ENCODE data around the gene SNAPC5.

SNAPC5 gene

DNA sequence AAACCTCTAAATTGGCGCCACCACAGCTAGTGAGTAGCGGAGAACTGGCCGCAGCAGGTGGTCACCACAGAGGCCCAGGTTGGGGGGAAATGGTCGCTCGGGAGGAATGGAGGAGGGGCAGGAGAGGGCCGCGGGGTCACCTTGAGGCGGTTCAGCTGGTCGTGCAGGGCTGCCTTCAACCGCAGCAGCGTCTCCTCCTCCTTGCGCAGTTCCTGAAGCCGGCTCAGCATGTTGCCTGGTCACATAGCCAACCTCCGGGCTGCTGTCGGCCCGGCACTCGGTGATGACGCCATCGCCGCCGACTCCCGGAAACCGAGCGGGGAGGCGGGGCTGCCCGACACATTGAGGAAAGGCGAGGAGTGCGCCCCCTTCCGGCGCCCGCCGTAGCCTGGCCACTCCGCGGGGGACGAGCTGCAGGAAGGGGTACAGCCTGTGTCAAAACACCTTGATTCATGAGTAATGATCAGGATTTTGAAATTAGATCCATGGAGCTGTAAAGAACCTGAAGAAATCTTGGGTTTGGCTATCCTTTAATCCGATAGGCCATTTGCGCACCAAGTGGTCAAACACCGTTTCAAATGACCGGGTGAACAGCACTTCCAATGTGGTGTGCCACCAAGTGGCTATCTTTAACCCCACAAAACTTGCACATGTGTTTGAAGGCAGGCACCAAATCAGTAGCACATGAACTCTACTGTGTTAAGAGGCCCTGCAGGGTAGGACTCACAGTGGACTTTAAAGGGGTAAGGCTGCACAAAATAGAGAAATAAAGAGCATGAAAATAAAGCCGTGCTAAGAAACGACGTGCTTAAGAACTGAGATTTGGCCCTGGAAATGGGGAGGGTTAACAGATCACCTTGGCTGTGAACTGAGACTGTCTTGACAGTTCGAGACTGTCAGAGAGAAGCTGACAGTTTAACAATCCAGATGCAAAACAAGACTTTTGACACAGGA lies at the start of gene SNAPC5:
Gene SNAPC5, minus strand, starts transcription at position 261 of the 954 bp plus-strand sequence. Its CDS starts 31 bp downstream, at position 230.
- H3K36me3 ChIP-seq (ENCODE audit: control insufficient read depth, insufficient read depth, low read length), result peaks cover 24% of the 10 kb centered on the region
- no peaks in the 10 kb centered on the region for H3K27me3 ChIP-seq (ENCODE audit: control insufficient read depth, insufficient read depth, low read length)
- peak within 1 kb of the TSS; percentile 89 for H3K9ac ChIP-seq (ENCODE audit: low read length)
- H3K9me3 ChIP-seq (ENCODE audit: control insufficient read depth, low read length), result no peaks in the 10 kb centered on the region
- H3K4me3 ChIP-seq (ENCODE audit: low read length), result peak within 1 kb of the TSS; percentile 94
- H3K4me1 ChIP-seq (ENCODE audit: control insufficient read depth, insufficient read depth, low read length), result peaks cover 19% of the 10 kb centered on the region

GRCh38 chr15:66545255-66545654 lies 47.7 kb upstream of the SNAPC5 start:
- no peaks in the 10 kb centered on the region for H3K4me1 ChIP-seq (ENCODE audit: control insufficient read depth, insufficient read depth, low read length)
- H3K36me3 ChIP-seq (ENCODE audit: control insufficient read depth, insufficient read depth, low read length), result no peaks in the 10 kb centered on the region
- H3K27me3 ChIP-seq (ENCODE audit: control insufficient read depth, insufficient read depth, low read length), result no peaks in the 10 kb centered on the region
- no peak overlapping the region for H3K9ac ChIP-seq (ENCODE audit: low read length)
- H3K9me3 ChIP-seq (ENCODE audit: control insufficient read depth, low read length), result no peaks in the 10 kb centered on the region
- no peak overlapping the region for H3K4me3 ChIP-seq (ENCODE audit: low read length)

GRCh38 chr15:66542896-66543295 lies 45.3 kb upstream of the SNAPC5 start:
- H3K4me3 ChIP-seq (ENCODE audit: low read length), result no peak overlapping the region
- no peaks in the 10 kb centered on the region for H3K27me3 ChIP-seq (ENCODE audit: control insufficient read depth, insufficient read depth, low read length)
- H3K4me1 ChIP-seq (ENCODE audit: control insufficient read depth, insufficient read depth, low read length), result no peaks in the 10 kb centered on the region
- no peak overlapping the region for H3K9ac ChIP-seq (ENCODE audit: low read length)
- H3K36me3 ChIP-seq (ENCODE audit: control insufficient read depth, insufficient read depth, low read length), result no peaks in the 10 kb centered on the region
- no peaks in the 10 kb centered on the region for H3K9me3 ChIP-seq (ENCODE audit: control insufficient read depth, low read length)

GRCh38 chr15:66535056-66535455 lies 37.5 kb upstream of the SNAPC5 start:
- H3K9me3 ChIP-seq (ENCODE audit: control insufficient read depth, low read length), result no peaks in the 10 kb centered on the region
- no peaks in the 10 kb centered on the region for H3K36me3 ChIP-seq (ENCODE audit: control insufficient read depth, insufficient read depth, low read length)
- no peaks in the 10 kb centered on the region for H3K27me3 ChIP-seq (ENCODE audit: control insufficient read depth, insufficient read depth, low read length)
- H3K4me1 ChIP-seq (ENCODE audit: control insufficient read depth, insufficient read depth, low read length), result no peaks in the 10 kb centered on the region
- H3K9ac ChIP-seq (ENCODE audit: low read length), result no peak overlapping the region
- H3K4me3 ChIP-seq (ENCODE audit: low read length), result no peak overlapping the region

GRCh38 chr15:66524838-66525237 lies 27.3 kb upstream of the SNAPC5 start:
- H3K27me3 ChIP-seq (ENCODE audit: control insufficient read depth, insufficient read depth, low read length), result no peaks in the 10 kb centered on the region
- H3K4me3 ChIP-seq (ENCODE audit: low read length), result no peak overlapping the region
- H3K4me1 ChIP-seq (ENCODE audit: control insufficient read depth, insufficient read depth, low read length), result no peaks in the 10 kb centered on the region
- no peaks in the 10 kb centered on the region for H3K9me3 ChIP-seq (ENCODE audit: control insufficient read depth, low read length)
- H3K36me3 ChIP-seq (ENCODE audit: control insufficient read depth, insufficient read depth, low read length), result no peaks in the 10 kb centered on the region
- H3K9ac ChIP-seq (ENCODE audit: low read length), result no peak overlapping the region

GRCh38 chr15:66523926-66524325 lies 26.4 kb upstream of the SNAPC5 start:
- no peaks in the 10 kb centered on the region for H3K4me1 ChIP-seq (ENCODE audit: control insufficient read depth, insufficient read depth, low read length)
- H3K9ac ChIP-seq (ENCODE audit: low read length), result no peak overlapping the region
- H3K4me3 ChIP-seq (ENCODE audit: low read length), result no peak overlapping the region
- no peaks in the 10 kb centered on the region for H3K9me3 ChIP-seq (ENCODE audit: control insufficient read depth, low read length)
- no peaks in the 10 kb centered on the region for H3K27me3 ChIP-seq (ENCODE audit: control insufficient read depth, insufficient read depth, low read length)
- no peaks in the 10 kb centered on the region for H3K36me3 ChIP-seq (ENCODE audit: control insufficient read depth, insufficient read depth, low read length)

DNA sequence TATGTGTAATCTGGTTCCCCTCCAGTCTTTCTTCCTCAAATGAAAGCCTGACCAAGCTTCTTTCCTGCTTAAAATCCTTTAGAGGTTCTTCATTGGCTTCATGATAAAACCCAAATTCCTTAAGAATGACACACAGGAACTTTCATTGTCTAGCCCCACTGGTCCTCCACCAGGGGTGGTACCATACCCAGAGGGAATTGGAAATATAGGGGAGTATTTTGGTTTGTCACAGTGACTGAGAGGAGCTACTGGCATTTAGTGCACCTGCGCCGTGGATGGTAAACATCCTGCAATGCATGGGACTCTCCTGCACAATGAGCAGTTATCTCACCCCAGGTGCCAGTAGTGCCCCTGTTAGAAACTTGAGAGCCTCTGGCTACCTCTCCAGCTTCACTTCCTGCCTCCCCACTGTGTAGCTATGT lies 18.4 kb upstream of the SNAPC5 start:
- Histone ChIP-seq H3K27me3 (ENCODE audit: control insufficient read depth, insufficient read depth, low read length) (no peaks in the 10 kb centered on the region), H3K4me3 (ENCODE audit: low read length) (no peak overlapping the region), H3K36me3 (ENCODE audit: control insufficient read depth, insufficient read depth, low read length) (no peaks in the 10 kb centered on the region), H3K4me1 (ENCODE audit: control insufficient read depth, insufficient read depth, low read length) (no peaks in the 10 kb centered on the region), H3K9me3 (ENCODE audit: control insufficient read depth, low read length) (no peaks in the 10 kb centered on the region), H3K9ac (ENCODE audit: low read length) (no peak overlapping the region)

DNA sequence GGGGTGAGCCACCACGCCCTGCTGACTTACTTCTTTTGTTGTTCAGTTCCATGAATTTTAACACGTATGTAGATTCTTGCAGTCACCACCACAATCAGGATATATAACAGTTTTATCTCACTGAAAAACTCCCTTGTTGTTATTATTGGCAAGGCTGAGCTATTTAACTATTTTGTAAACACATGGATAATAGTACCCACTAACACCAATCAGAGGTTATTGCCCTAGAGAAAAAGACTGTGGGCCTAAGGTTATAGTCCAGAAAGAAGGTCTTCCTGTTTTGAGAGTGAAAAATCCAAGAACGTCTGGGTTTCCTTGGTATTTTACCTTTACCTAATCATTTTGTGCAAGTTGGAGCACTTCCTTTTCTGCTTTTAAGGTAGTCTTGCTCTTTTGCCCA lies 17.0 kb upstream of the SNAPC5 start:
- Histone ChIP-seq H3K27me3 (ENCODE audit: control insufficient read depth, insufficient read depth, low read length) (no peaks in the 10 kb centered on the region), H3K9me3 (ENCODE audit: control insufficient read depth, low read length) (no peaks in the 10 kb centered on the region), H3K4me3 (ENCODE audit: low read length) (no peak overlapping the region), H3K4me1 (ENCODE audit: control insufficient read depth, insufficient read depth, low read length) (no peaks in the 10 kb centered on the region), H3K36me3 (ENCODE audit: control insufficient read depth, insufficient read depth, low read length) (no peaks in the 10 kb centered on the region), H3K9ac (ENCODE audit: low read length) (no peak overlapping the region)

DNA sequence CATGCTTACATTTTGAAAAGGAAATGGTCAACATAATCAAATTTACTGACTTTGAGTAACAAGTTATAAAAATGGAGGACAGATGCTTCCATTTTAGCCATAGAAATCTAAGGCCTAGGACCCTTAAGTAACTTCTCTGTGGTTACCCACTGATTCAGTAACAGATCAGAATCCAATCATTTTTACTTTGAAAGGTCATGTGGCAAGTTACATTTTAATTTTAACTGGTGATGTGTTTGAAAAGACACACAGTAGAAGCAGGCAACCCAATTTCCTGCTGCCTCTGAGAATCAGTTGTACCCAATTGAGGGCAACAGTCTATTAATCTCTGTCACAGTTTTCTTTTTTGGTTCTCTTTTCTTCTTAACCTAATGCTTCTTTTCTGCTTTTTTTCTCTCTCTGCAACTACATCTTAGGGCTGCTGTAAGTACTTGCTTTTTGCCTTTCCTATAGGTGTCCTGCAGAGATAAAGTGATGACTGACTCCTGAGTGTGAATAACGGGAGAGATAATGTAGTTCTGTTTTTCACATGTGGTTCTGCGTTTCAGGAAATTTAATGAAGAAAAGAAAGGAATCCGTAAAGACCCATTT lies 10.8 kb upstream of the SNAPC5 start:
- Histone ChIP-seq H3K36me3 (ENCODE audit: control insufficient read depth, insufficient read depth, low read length) (no peaks in the 10 kb centered on the region), H3K9me3 (ENCODE audit: control insufficient read depth, low read length) (no peaks in the 10 kb centered on the region), H3K27me3 (ENCODE audit: control insufficient read depth, insufficient read depth, low read length) (no peaks in the 10 kb centered on the region), H3K4me1 (ENCODE audit: control insufficient read depth, insufficient read depth, low read length) (peaks cover 4% of the 10 kb centered on the region), H3K9ac (ENCODE audit: low read length) (no peak overlapping the region), H3K4me3 (ENCODE audit: low read length) (no peak overlapping the region)

DNA sequence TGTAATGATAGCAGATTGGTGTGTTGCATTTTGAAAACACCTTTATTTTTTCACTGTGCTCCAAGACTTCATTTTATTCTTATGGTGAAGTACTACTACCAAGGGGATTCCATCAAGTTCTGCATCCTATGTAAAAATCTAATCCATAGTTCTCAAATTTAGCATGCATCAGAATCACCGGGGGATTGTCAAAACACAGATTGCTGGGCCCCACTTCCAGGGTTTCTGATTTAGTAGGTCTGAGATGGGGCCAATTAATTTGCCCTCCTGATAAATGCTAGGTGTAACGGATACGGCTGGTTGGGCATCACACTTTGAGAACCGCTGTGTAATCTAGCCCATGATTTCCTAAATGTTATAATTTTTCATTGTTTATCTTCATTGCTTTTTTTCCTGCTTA lies 8.3 kb upstream of the SNAPC5 start:
- Histone ChIP-seq H3K9me3 (ENCODE audit: control insufficient read depth, low read length) (no peaks in the 10 kb centered on the region), H3K27me3 (ENCODE audit: control insufficient read depth, insufficient read depth, low read length) (no peaks in the 10 kb centered on the region), H3K36me3 (ENCODE audit: control insufficient read depth, insufficient read depth, low read length) (peaks cover 6% of the 10 kb centered on the region), H3K4me1 (ENCODE audit: control insufficient read depth, insufficient read depth, low read length) (peaks cover 11% of the 10 kb centered on the region), H3K4me3 (ENCODE audit: low read length) (peak overlapping the region; percentile 89), H3K9ac (ENCODE audit: low read length) (peak overlapping the region; percentile 90)

- Histone ChIP-seq H3K36me3 (ENCODE audit: control insufficient read depth, insufficient read depth, low read length) (peaks cover 8% of the 10 kb centered on the region), H3K4me1 (ENCODE audit: control insufficient read depth, insufficient read depth, low read length) (peaks cover 11% of the 10 kb centered on the region), H3K27me3 (ENCODE audit: control insufficient read depth, insufficient read depth, low read length) (no peaks in the 10 kb centered on the region), H3K9ac (ENCODE audit: low read length) (peak overlapping the region; percentile 90), H3K4me3 (ENCODE audit: low read length) (peak overlapping the region; percentile 89), H3K9me3 (ENCODE audit: control insufficient read depth, low read length) (no peaks in the 10 kb centered on the region)
Observed at GRCh38 chr15:66505430-66505811, 7.9 kb upstream of the SNAPC5 start.

Measured in mucosa of stomach (tissue), 1 donor.